Measurements from ENCODE around the gene MYO1D. TPM values are rescaled to one million over a fixed set of nuclear protein-coding genes. Genes with fewer than 3 reads are reported as not detected.

Gene MYO1D
- total RNA-seq, 2 experiments from 2014 or later: 2.2 to 2.3 TPM

- Mint-ChIP-seq H3K27ac (no peak overlapping the region), H3K4me1 (ENCODE audit: low read depth) (no peaks in the 10 kb centered on the region), H3K4me3 (no peak overlapping the region), H3K9me3 (ENCODE audit: insufficient read depth) (no peaks in the 10 kb centered on the region), H3K27me3 (ENCODE audit: low read depth) (peaks cover 3% of the 10 kb centered on the region), H3K36me3 (ENCODE audit: low read depth) (no peaks in the 10 kb centered on the region)
- ChIA-PET CTCF (interaction anchor here (1.0 to 1.6 kb wide), 2 partner anchors 118 to 119 kb away, joined by 4 to 8 read pairs; no protein-coding TSS in a partner anchor), POLR2A (no interaction called here)
- DNase-seq (no peak), ATAC-seq (no peak)
Measured at GRCh38 chr17:32602396-32602795, 274.5 kb downstream of the MYO1D start.

DNA sequence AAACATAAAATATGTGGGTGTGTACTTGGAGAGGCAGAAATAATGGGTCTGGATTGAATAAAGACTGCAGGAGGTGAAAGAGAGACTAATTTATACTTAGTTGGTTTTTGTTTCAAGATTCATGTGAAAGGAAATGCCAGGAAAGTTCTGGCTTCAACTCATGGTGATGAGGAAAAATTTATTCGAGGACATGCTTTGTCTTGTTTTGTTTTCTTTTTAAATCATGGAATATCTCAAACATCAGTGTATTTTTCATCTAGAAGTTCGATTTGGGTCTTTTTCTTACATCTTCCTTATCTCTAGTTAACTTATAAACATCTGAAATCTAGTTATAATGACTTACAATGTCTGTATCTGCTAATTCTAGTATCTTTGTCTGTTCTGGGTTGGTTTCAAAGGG is 275.1 kb downstream of the MYO1D start:
- Mint-ChIP-seq H3K4me1 (ENCODE audit: low read depth) (peaks cover 4% of the 10 kb centered on the region), H3K36me3 (ENCODE audit: low read depth) (no peaks in the 10 kb centered on the region), H3K9me3 (ENCODE audit: insufficient read depth) (no peaks in the 10 kb centered on the region), H3K4me3 (no peak overlapping the region), H3K27me3 (ENCODE audit: low read depth) (peaks cover 3% of the 10 kb centered on the region), H3K27ac (no peak overlapping the region)
- no peak for ATAC-seq
- POLR2A ChIA-PET: no interaction called here
- no peak for DNase-seq
- CTCF ChIA-PET: interaction anchor here (1.3 to 1.6 kb wide), 2 partner anchors 11 to 118 kb away, joined by 5 to 8 read pairs; no protein-coding TSS in a partner anchor

- no peaks in the 10 kb centered on the region for H3K9me3 Mint-ChIP-seq (ENCODE audit: insufficient read depth)
- ChIA-PET CTCF (interaction anchor here (1.1 to 4.4 kb wide), 3 partner anchors 11 to 134 kb away, joined by 3 to 22 read pairs (median 3); no protein-coding TSS in a partner anchor), POLR2A (no interaction called here)
- ATAC-seq: peak; percentile 82
- DNase-seq: peak; percentile 40
- H3K4me3 Mint-ChIP-seq: no peak overlapping the region
- peaks cover 1% of the 10 kb centered on the region for H3K27me3 Mint-ChIP-seq (ENCODE audit: low read depth)
- H3K4me1 Mint-ChIP-seq (ENCODE audit: low read depth): peaks cover 17% of the 10 kb centered on the region
- no peak overlapping the region for H3K27ac Mint-ChIP-seq
- H3K36me3 Mint-ChIP-seq (ENCODE audit: low read depth): no peaks in the 10 kb centered on the region
Measured at GRCh38 chr17:32596628-32597027, 280.3 kb downstream of the MYO1D start.

DNA sequence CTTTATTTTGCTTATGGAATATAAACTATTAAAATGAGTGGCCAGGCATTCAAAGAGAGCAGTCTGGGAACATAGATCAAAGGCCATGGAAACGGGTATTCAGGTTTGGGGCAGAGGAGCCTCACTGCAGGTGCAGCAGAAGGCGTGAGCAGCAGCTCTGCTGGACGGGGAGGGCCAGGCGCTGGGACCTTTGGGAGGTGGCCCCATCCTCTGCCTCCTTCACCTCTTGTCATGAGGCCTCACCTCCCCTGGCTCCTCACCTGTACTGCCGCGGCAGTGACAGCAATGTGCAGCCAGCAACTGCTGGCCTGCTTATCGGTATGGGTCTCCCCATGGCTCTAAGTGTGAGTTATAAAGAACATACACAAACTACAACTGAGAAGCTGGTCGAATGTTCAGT is 280.7 kb downstream of the MYO1D start:
- no peak for DNase-seq
- ChIA-PET POLR2A (no interaction called here), CTCF (interaction anchor here (1.1 to 4.4 kb wide), 3 partner anchors 11 to 134 kb away, joined by 3 to 22 read pairs (median 3); no protein-coding TSS in a partner anchor)
- Mint-ChIP-seq H3K36me3 (ENCODE audit: low read depth) (no peaks in the 10 kb centered on the region), H3K4me3 (no peak overlapping the region), H3K27ac (no peak overlapping the region), H3K9me3 (ENCODE audit: insufficient read depth) (no peaks in the 10 kb centered on the region), H3K27me3 (ENCODE audit: low read depth) (no peaks in the 10 kb centered on the region), H3K4me1 (ENCODE audit: low read depth) (peaks cover 17% of the 10 kb centered on the region)
- ATAC-seq: no peak

DNA sequence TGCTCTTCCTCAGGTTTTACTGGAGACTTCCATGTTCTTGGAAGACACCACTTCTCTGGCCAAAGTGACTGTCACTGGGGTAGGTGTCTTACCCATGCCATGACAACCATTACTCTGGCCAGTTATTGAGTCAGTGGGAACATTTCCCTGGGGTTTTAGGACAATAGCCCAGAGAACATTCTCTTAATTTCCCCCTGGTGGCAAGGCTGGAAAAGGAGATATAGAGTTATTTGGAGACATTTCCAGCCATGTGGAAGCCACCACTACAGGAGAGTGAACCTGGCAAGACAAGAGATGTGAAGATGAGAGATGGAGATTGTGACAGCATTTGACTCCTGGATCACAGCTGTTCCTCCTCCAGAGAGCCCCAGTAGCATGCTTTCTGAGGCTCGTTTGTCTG is 283.9 kb downstream of the MYO1D start:
- CTCF ChIA-PET: no interaction called here
- no peak overlapping the region for H3K4me3 Mint-ChIP-seq
- no peaks in the 10 kb centered on the region for H3K9me3 Mint-ChIP-seq (ENCODE audit: insufficient read depth)
- POLR2A ChIA-PET: no interaction called here
- H3K36me3 Mint-ChIP-seq (ENCODE audit: low read depth): no peaks in the 10 kb centered on the region
- H3K4me1 Mint-ChIP-seq (ENCODE audit: low read depth): peaks cover 17% of the 10 kb centered on the region
- H3K27ac Mint-ChIP-seq: no peak overlapping the region
- no peak for ATAC-seq
- no peak for DNase-seq
- H3K27me3 Mint-ChIP-seq (ENCODE audit: low read depth): peaks cover 3% of the 10 kb centered on the region

- ChIA-PET CTCF (interaction anchor here (1.1 to 2.3 kb wide), 4 partner anchors 10 to 129 kb away, joined by 3 to 11 read pairs (median 4); no protein-coding TSS in a partner anchor), POLR2A (no interaction called here)
- Mint-ChIP-seq H3K36me3 (ENCODE audit: low read depth) (no peaks in the 10 kb centered on the region), H3K4me3 (no peak overlapping the region), H3K27ac (no peak overlapping the region), H3K9me3 (ENCODE audit: insufficient read depth) (no peaks in the 10 kb centered on the region), H3K27me3 (ENCODE audit: low read depth) (peaks cover 3% of the 10 kb centered on the region), H3K4me1 (ENCODE audit: low read depth) (peaks cover 9% of the 10 kb centered on the region)
- ATAC-seq (no peak), DNase-seq (no peak)
Measured at GRCh38 chr17:32591405-32591804, 285.5 kb downstream of the MYO1D start.

GRCh38 chr17:32590974-32591373 is 285.9 kb downstream of the MYO1D start:
- H3K27ac Mint-ChIP-seq: no peak overlapping the region

GRCh38 chr17:32588982-32589381 is 287.9 kb downstream of the MYO1D start:
- DNase-seq: no peak
- no peak for ATAC-seq
- Mint-ChIP-seq H3K9me3 (ENCODE audit: insufficient read depth) (no peaks in the 10 kb centered on the region), H3K27ac (no peak overlapping the region), H3K27me3 (ENCODE audit: low read depth) (peaks cover 3% of the 10 kb centered on the region), H3K4me1 (ENCODE audit: low read depth) (no peaks in the 10 kb centered on the region), H3K36me3 (ENCODE audit: low read depth) (no peaks in the 10 kb centered on the region), H3K4me3 (no peak overlapping the region)
- ChIA-PET POLR2A (interaction anchor here (0.6 kb wide), 1 partner anchor 100 kb away, joined by 3 read pairs; no protein-coding TSS in a partner anchor), CTCF (interaction anchor here (0.9 to 1.4 kb wide), 3 partner anchors 16 to 127 kb away, joined by 3 to 4 read pairs (median 3); no protein-coding TSS in a partner anchor)

More at GRCh38 chr17:32590974-32591373, 285.9 kb downstream of the MYO1D start:
- DNase-seq: no peak
- no peak for ATAC-seq
- Mint-ChIP-seq H3K9me3 (ENCODE audit: insufficient read depth) (no peaks in the 10 kb centered on the region), H3K4me3 (no peak overlapping the region), H3K4me1 (ENCODE audit: low read depth) (peaks cover 5% of the 10 kb centered on the region), H3K27me3 (ENCODE audit: low read depth) (peaks cover 3% of the 10 kb centered on the region), H3K36me3 (ENCODE audit: low read depth) (no peaks in the 10 kb centered on the region)
- ChIA-PET CTCF (interaction anchor here (0.9 to 2.3 kb wide), 6 partner anchors 10 to 147 kb away, joined by 3 to 11 read pairs (median 3); partner anchors contain the start of gene PSMD11), POLR2A (no interaction called here)

DNA sequence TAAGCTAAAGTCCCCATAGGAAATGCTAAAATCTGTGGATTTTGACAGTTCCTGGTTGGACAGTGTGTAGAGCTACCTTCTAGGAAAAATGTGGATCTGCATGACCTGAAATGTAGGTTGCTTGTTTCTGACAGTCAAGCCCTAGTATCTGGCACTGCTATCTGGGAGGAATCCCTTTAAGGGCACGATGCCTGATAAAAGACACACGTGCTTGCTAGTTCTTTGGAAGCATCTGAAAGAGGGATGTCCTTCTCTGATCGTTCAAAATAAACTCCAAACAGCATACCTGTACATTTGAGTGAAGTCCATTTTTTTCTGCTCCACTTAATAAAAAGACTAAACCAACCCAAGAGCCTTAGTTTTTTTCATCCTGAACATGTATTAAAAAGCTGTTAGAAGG is 288.8 kb downstream of the MYO1D start:
- Mint-ChIP-seq H3K27me3 (ENCODE audit: low read depth) (peaks cover 3% of the 10 kb centered on the region), H3K4me1 (ENCODE audit: low read depth) (no peaks in the 10 kb centered on the region), H3K27ac (no peak overlapping the region), H3K4me3 (no peak overlapping the region), H3K36me3 (ENCODE audit: low read depth) (no peaks in the 10 kb centered on the region), H3K9me3 (ENCODE audit: insufficient read depth) (peaks cover 5% of the 10 kb centered on the region)
- ATAC-seq: no peak
- ChIA-PET CTCF (interaction anchor here (1.1 to 1.4 kb wide), 2 partner anchors 71 to 127 kb away, joined by 3 to 4 read pairs; no protein-coding TSS in a partner anchor), POLR2A (interaction anchor here (0.6 kb wide), 1 partner anchor 100 kb away, joined by 3 read pairs; no protein-coding TSS in a partner anchor)
- no peak for DNase-seq

DNA sequence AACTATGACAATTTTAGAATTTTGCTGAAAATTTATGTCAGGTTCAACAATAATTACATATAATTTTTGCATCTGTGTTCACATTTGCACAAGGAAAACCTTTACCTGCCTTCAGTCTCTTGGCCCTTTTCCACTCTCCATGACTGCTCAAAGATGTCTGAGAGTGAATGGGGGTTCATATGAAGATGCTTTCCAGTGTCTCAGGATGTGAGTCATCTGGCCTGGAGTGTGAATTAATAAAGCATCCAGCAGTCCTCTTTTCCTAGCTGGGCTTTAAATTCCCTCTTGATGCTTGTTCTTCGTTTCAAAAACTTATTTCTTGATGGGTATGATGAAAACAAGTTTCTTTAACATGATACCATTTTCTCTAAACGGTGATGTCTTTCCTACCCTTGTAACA is 290.3 kb downstream of the MYO1D start:
- H3K27ac Mint-ChIP-seq: no peak overlapping the region
- POLR2A ChIA-PET: interaction anchor here (0.6 kb wide), 2 partner anchors 10 to 103 kb away, joined by 3 read pairs; no protein-coding TSS in a partner anchor
- CTCF ChIA-PET: no interaction called here
- H3K9me3 Mint-ChIP-seq (ENCODE audit: insufficient read depth): peaks cover 13% of the 10 kb centered on the region
- H3K27me3 Mint-ChIP-seq (ENCODE audit: low read depth): peaks cover 3% of the 10 kb centered on the region
- no peak overlapping the region for H3K4me3 Mint-ChIP-seq
- H3K36me3 Mint-ChIP-seq (ENCODE audit: low read depth): peaks cover 3% of the 10 kb centered on the region
- ATAC-seq: no peak
- no peaks in the 10 kb centered on the region for H3K4me1 Mint-ChIP-seq (ENCODE audit: low read depth)
- no peak for DNase-seq

DNA sequence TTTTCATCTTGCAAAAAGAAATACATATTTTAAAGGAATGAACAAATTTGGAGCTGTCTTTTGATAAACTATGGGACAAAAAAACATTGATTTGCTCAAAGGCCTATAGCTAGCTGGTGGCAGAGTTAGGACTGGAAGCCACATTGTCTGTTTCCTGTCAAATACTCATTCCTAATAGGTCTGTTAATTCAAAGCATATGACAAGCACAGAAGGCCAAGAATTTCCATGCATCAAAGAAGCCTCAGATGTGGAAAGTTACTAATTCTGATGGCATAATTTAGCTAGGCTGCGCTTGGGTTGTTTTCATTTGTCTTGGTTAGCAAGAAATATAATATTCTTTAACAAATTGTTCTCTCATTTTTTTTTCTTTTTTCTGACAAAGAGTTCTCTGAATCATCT is 292.1 kb downstream of the MYO1D start:
- no peaks in the 10 kb centered on the region for H3K4me1 Mint-ChIP-seq (ENCODE audit: low read depth)
- peaks cover 5% of the 10 kb centered on the region for H3K36me3 Mint-ChIP-seq (ENCODE audit: low read depth)
- DNase-seq (no peak), ATAC-seq (no peak)
- ChIA-PET POLR2A (no interaction called here), CTCF (no interaction called here)
- H3K9me3 Mint-ChIP-seq (ENCODE audit: insufficient read depth): peaks cover 22% of the 10 kb centered on the region
- H3K4me3 Mint-ChIP-seq: no peak overlapping the region
- peaks cover 3% of the 10 kb centered on the region for H3K27me3 Mint-ChIP-seq (ENCODE audit: low read depth)
- no peak overlapping the region for H3K27ac Mint-ChIP-seq

DNA sequence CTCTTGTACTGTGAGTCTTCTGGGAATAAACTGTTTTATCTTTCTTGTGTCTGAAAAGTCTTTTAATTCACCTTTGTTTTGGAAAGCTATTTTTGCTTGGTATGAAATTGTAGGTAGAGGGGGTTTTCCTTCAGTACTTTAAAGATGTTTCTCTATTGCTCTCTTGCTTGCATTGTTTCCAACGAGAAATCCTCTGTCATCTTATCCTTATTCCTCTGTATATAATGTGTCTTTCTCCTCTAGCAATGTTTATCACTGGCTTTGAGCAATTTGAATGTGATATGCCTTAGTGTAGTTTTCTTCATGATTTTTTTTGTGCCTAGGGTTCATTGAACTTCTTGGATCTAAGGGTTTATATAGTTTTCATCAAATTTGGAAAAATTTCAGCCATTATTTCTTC is 293.9 kb downstream of the MYO1D start:
- ChIA-PET POLR2A (interaction anchor here (0.6 kb wide), 1 partner anchor 87 kb away, joined by 4 read pairs; no protein-coding TSS in a partner anchor), CTCF (interaction anchor here (1.0 kb wide), 1 partner anchor 50 kb away, joined by 3 read pairs; no protein-coding TSS in a partner anchor)
- Mint-ChIP-seq H3K36me3 (ENCODE audit: low read depth) (peaks cover 5% of the 10 kb centered on the region), H3K27ac (no peak overlapping the region), H3K27me3 (ENCODE audit: low read depth) (peaks cover 2% of the 10 kb centered on the region), H3K4me1 (ENCODE audit: low read depth) (no peaks in the 10 kb centered on the region), H3K9me3 (ENCODE audit: insufficient read depth) (peaks cover 22% of the 10 kb centered on the region), H3K4me3 (no peak overlapping the region)
- DNase-seq: no peak
- ATAC-seq: no peak

All from activated CD8-positive, alpha-beta T cell treated with anti-CD3 and anti-CD28 coated beads, Interleukin-2, amount 10 ng/mL, durations not matched to agents 7 days and 5 days (primary cell).